ENCODE measurements around the gene LCE1A.

Gene LCE1A

GRCh38 chr1:152811050-152811449 lies 16.2 kb upstream of the LCE1A start:
- WGBS = 45% methylated on average over 2 of the region's 2 CpGs

GRCh38 chr1:152811671-152812070 lies 15.6 kb upstream of the LCE1A start, which contains the start of gene LCE1B:
Gene LCE1B, plus strand, starts transcription at chr1:152811971. Its CDS starts 476 bp downstream, at chr1:152812447.
- H3K9me3 ChIP-seq (ENCODE audit: control insufficient read depth, low read length) = no peaks in the 10 kb centered on the region
- no peak within 1 kb of the TSS for H4K91ac ChIP-seq (ENCODE audit: low read length)
- H3K36me3 ChIP-seq (ENCODE audit: control insufficient read depth in 1 of 2, insufficient read depth in 2 of 2, low read depth in 1 of 2, low read length in 2 of 2) = no peaks in the 10 kb centered on the region
- no peak within 1 kb of the TSS for H3K18ac ChIP-seq (ENCODE audit: low read depth in 1 of 2, low read length in 2 of 2)
- no peak within 1 kb of the TSS for H4K8ac ChIP-seq (ENCODE audit: low read length)
- DNase-seq = no peak
- H2AK5ac ChIP-seq (ENCODE audit: low read length, severe bottlenecking) = no peak within 1 kb of the TSS
- H3K14ac ChIP-seq (ENCODE audit: low read length in 2 of 2) = no peak within 1 kb of the TSS
- no peak within 1 kb of the TSS for H2AFZ ChIP-seq (ENCODE audit: low read depth, low read length)
- no peaks in the 10 kb centered on the region for H3K4me1 ChIP-seq (ENCODE audit: control insufficient read depth, insufficient read depth, low read depth, low read length)
- no peak within 1 kb of the TSS for H3K4me3 ChIP-seq (ENCODE audit: insufficient read depth in 1 of 2, low read depth in 1 of 2, low read length in 2 of 2)
- no peak within 1 kb of the TSS for H3K23ac ChIP-seq (ENCODE audit: low read length in 2 of 2)
- no peaks in the 10 kb centered on the region for H3K79me1 ChIP-seq (replicated peaks; ENCODE audit: low read length, poor library complexity, severe bottlenecking)
- H3K4me2 ChIP-seq (ENCODE audit: low read length, poor library complexity, severe bottlenecking) = no peak within 1 kb of the TSS
- WGBS = 100% methylated on average over 1 of the region's 2 CpGs
- H2BK5ac ChIP-seq (ENCODE audit: low read depth, low read length, poor library complexity, severe bottlenecking) = no peak within 1 kb of the TSS
- no peak within 1 kb of the TSS for H2BK12ac ChIP-seq (ENCODE audit: low read length in 2 of 2)
- H3K27ac ChIP-seq (ENCODE audit: low read length, poor library complexity, severe bottlenecking) = no peak within 1 kb of the TSS
- no peaks in the 10 kb centered on the region for H3K27me3 ChIP-seq (ENCODE audit: control insufficient read depth in 1 of 2, insufficient read depth in 1 of 2, low read length in 2 of 2)
- H3K9ac ChIP-seq (ENCODE audit: low read length) = no peak within 1 kb of the TSS
- no peak within 1 kb of the TSS for H2BK120ac ChIP-seq (ENCODE audit: low read depth, low read length)
- H2BK15ac ChIP-seq (ENCODE audit: low read depth, poor library complexity, severe bottlenecking) = no peak within 1 kb of the TSS
- no peak within 1 kb of the TSS for H3K4ac ChIP-seq (ENCODE audit: low read depth in 1 of 2, low read length in 2 of 2)

More at GRCh38 chr1:152811050-152811449, 16.2 kb upstream of the LCE1A start:
- Histone ChIP-seq H3K27me3 (ENCODE audit: control insufficient read depth in 1 of 2, insufficient read depth in 1 of 2, low read length in 2 of 2) (no peaks in the 10 kb centered on the region), H2BK120ac (ENCODE audit: low read depth, low read length) (no peak overlapping the region), H2BK12ac (ENCODE audit: low read length in 2 of 2) (no peak overlapping the region), H2BK5ac (ENCODE audit: low read depth, low read length, poor library complexity, severe bottlenecking) (no peak overlapping the region), H3K23ac (ENCODE audit: low read length in 2 of 2) (no peak overlapping the region), H3K4me1 (ENCODE audit: control insufficient read depth, insufficient read depth, low read depth, low read length) (no peaks in the 10 kb centered on the region), H3K9ac (ENCODE audit: low read length) (no peak overlapping the region), H2AFZ (ENCODE audit: low read depth, low read length) (no peak overlapping the region), H3K27ac (ENCODE audit: low read length, poor library complexity, severe bottlenecking) (no peak overlapping the region), H3K79me1 (replicated peaks; ENCODE audit: low read length, poor library complexity, severe bottlenecking) (no peaks in the 10 kb centered on the region), H4K8ac (ENCODE audit: low read length) (no peak overlapping the region), H3K36me3 (ENCODE audit: control insufficient read depth in 1 of 2, insufficient read depth in 2 of 2, low read depth in 1 of 2, low read length in 2 of 2) (no peaks in the 10 kb centered on the region), H4K91ac (ENCODE audit: low read length) (no peak overlapping the region), H3K4me3 (ENCODE audit: insufficient read depth in 1 of 2, low read depth in 1 of 2, low read length in 2 of 2) (no peak overlapping the region), H2AK5ac (ENCODE audit: low read length, severe bottlenecking) (no peak overlapping the region), H3K14ac (ENCODE audit: low read length in 2 of 2) (no peak overlapping the region), H3K4me2 (ENCODE audit: low read length, poor library complexity, severe bottlenecking) (no peak overlapping the region), H3K18ac (ENCODE audit: low read depth in 1 of 2, low read length in 2 of 2) (no peak overlapping the region), H3K4ac (ENCODE audit: low read depth in 1 of 2, low read length in 2 of 2) (no peak overlapping the region), H2BK15ac (ENCODE audit: low read depth, poor library complexity, severe bottlenecking) (no peak overlapping the region), H3K9me3 (ENCODE audit: control insufficient read depth, low read length) (no peaks in the 10 kb centered on the region)
- DNase-seq = no peak

GRCh38 chr1:152817309-152817708 lies 10.0 kb upstream of the LCE1A start:
- no peak for DNase-seq
- Histone ChIP-seq H3K9me3 (ENCODE audit: control insufficient read depth, low read length) (no peaks in the 10 kb centered on the region), H2AFZ (ENCODE audit: low read depth, low read length) (no peak overlapping the region)

DNA sequence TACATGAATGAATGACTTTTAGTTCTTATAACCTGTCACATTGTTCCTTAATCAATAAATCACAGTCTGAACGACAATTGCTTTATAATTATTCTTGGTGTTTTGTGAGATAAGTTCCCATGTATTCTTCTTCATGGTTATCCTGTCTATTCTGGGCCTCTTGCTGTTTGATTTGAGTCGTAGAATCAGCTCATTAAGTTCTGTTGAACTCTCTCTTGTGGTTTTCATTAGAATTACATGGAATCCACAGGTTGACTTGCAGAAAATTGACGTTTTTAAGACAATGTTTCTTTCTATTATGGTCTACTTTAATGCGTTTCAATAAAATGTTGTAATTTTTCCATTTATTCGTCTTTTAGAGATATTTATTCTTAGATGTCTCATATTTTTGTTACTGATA lies 4.0 kb upstream of the LCE1A start:
- H3K23ac ChIP-seq (ENCODE audit: low read length in 2 of 2) = no peak overlapping the region
- no peak overlapping the region for H2BK120ac ChIP-seq (ENCODE audit: low read depth, low read length)
- H3K27me3 ChIP-seq (ENCODE audit: control insufficient read depth in 1 of 2, insufficient read depth in 1 of 2, low read length in 2 of 2) = peaks cover 0 to 9% of the 10 kb centered on the region in 2 experiments
- WGBS = 27% methylated on average over 1 of the region's 5 CpGs
- H3K9me3 ChIP-seq (ENCODE audit: control insufficient read depth, low read length) = no peaks in the 10 kb centered on the region
- no peaks in the 10 kb centered on the region for H3K4me1 ChIP-seq (ENCODE audit: control insufficient read depth, insufficient read depth, low read depth, low read length)
- H3K36me3 ChIP-seq (ENCODE audit: control insufficient read depth in 1 of 2, insufficient read depth in 2 of 2, low read depth in 1 of 2, low read length in 2 of 2) = no peaks in the 10 kb centered on the region
- H2AK5ac ChIP-seq (ENCODE audit: low read length, severe bottlenecking) = no peak overlapping the region
- H3K18ac ChIP-seq (ENCODE audit: low read depth in 1 of 2, low read length in 2 of 2) = no peak overlapping the region
- no peak overlapping the region for H2BK5ac ChIP-seq (ENCODE audit: low read depth, low read length, poor library complexity, severe bottlenecking)
- no peak overlapping the region for H3K4me2 ChIP-seq (ENCODE audit: low read length, poor library complexity, severe bottlenecking)
- H4K8ac ChIP-seq (ENCODE audit: low read length) = no peak overlapping the region
- H3K4ac ChIP-seq (ENCODE audit: low read depth in 1 of 2, low read length in 2 of 2) = no peak overlapping the region
- no peak overlapping the region for H3K9ac ChIP-seq (ENCODE audit: low read length)
- no peak overlapping the region for H3K4me3 ChIP-seq (ENCODE audit: insufficient read depth in 1 of 2, low read depth in 1 of 2, low read length in 2 of 2)
- H4K91ac ChIP-seq (ENCODE audit: low read length) = no peak overlapping the region
- no peak overlapping the region for H2AFZ ChIP-seq (ENCODE audit: low read depth, low read length)
- no peak overlapping the region for H2BK15ac ChIP-seq (ENCODE audit: low read depth, poor library complexity, severe bottlenecking)
- no peak overlapping the region for H3K14ac ChIP-seq (ENCODE audit: low read length in 2 of 2)
- H2BK12ac ChIP-seq (ENCODE audit: low read length in 2 of 2) = no peak overlapping the region
- H3K79me1 ChIP-seq (replicated peaks; ENCODE audit: low read length, poor library complexity, severe bottlenecking) = no peaks in the 10 kb centered on the region
- no peak for DNase-seq
- H3K27ac ChIP-seq (ENCODE audit: low read length, poor library complexity, severe bottlenecking) = no peak overlapping the region

More at GRCh38 chr1:152817309-152817708, 10.0 kb upstream of the LCE1A start:
- Histone ChIP-seq H3K27me3 (ENCODE audit: control insufficient read depth in 1 of 2, insufficient read depth in 1 of 2, low read length in 2 of 2) (no peaks in the 10 kb centered on the region), H3K4me1 (ENCODE audit: control insufficient read depth, insufficient read depth, low read depth, low read length) (no peaks in the 10 kb centered on the region), H3K4me3 (ENCODE audit: insufficient read depth in 1 of 2, low read depth in 1 of 2, low read length in 2 of 2) (no peak overlapping the region), H3K23ac (ENCODE audit: low read length in 2 of 2) (no peak overlapping the region), H2BK5ac (ENCODE audit: low read depth, low read length, poor library complexity, severe bottlenecking) (no peak overlapping the region), H3K27ac (ENCODE audit: low read length, poor library complexity, severe bottlenecking) (no peak overlapping the region), H3K4ac (ENCODE audit: low read depth in 1 of 2, low read length in 2 of 2) (no peak overlapping the region), H2BK15ac (ENCODE audit: low read depth, poor library complexity, severe bottlenecking) (no peak overlapping the region), H3K14ac (ENCODE audit: low read length in 2 of 2) (no peak overlapping the region), H3K4me2 (ENCODE audit: low read length, poor library complexity, severe bottlenecking) (no peak overlapping the region), H2BK120ac (ENCODE audit: low read depth, low read length) (no peak overlapping the region), H3K79me1 (replicated peaks; ENCODE audit: low read length, poor library complexity, severe bottlenecking) (no peaks in the 10 kb centered on the region), H2AK5ac (ENCODE audit: low read length, severe bottlenecking) (no peak overlapping the region), H3K9ac (ENCODE audit: low read length) (no peak overlapping the region), H3K36me3 (ENCODE audit: control insufficient read depth in 1 of 2, insufficient read depth in 2 of 2, low read depth in 1 of 2, low read length in 2 of 2) (no peaks in the 10 kb centered on the region), H2BK12ac (ENCODE audit: low read length in 2 of 2) (no peak overlapping the region), H4K91ac (ENCODE audit: low read length) (no peak overlapping the region), H4K8ac (ENCODE audit: low read length) (no peak overlapping the region), H3K18ac (ENCODE audit: low read depth in 1 of 2, low read length in 2 of 2) (no peak overlapping the region)
- 65% methylated on average over 6 of the region's 6 CpGs for WGBS

All from mesenchymal stem cell (in vitro differentiated cells and primary cell).